ENCODE data around the gene FBXO21. TPM values are rescaled to one million over a fixed set of nuclear protein-coding genes. Genes with fewer than 3 reads are reported as not detected.

FBXO21 gene
- 32.0 TPM for polyA plus RNA-seq
- long read RNA-seq, donor 1, full-length matches to known transcripts, result 4 of 4 reads
- long read RNA-seq, donor 1, partial matches to known transcripts, result 0 of 4 reads
- long read RNA-seq, donor 1, other reads (novel, unspliced or antisense), result 0 of 4 reads
- long read RNA-seq, donor 2, full-length matches to known transcripts, result 13 of 19 reads
- long read RNA-seq, donor 2, partial matches to known transcripts, result 6 of 19 reads
- long read RNA-seq, donor 2, other reads (novel, unspliced or antisense), result 0 of 19 reads
- long read RNA-seq, donor 3, result 0 reads
- long read RNA-seq, donor 4, result 0 reads
- long read RNA-seq, donor 5, full-length matches to known transcripts, result 4 of 4 reads
- long read RNA-seq, donor 5, partial matches to known transcripts, result 0 of 4 reads
- long read RNA-seq, donor 5, other reads (novel, unspliced or antisense), result 0 of 4 reads
- long read RNA-seq, donor 6, full-length matches to known transcripts, result 10 of 17 reads
- long read RNA-seq, donor 6, partial matches to known transcripts, result 7 of 17 reads
- long read RNA-seq, donor 6, other reads (novel, unspliced or antisense), result 0 of 17 reads
- long read RNA-seq, donor 7, full-length matches to known transcripts, result 4 of 4 reads
- long read RNA-seq, donor 7, partial matches to known transcripts, result 0 of 4 reads
- long read RNA-seq, donor 7, other reads (novel, unspliced or antisense), result 0 of 4 reads
- long read RNA-seq, donor 8, full-length matches to known transcripts, result 8 of 8 reads
- long read RNA-seq, donor 8, partial matches to known transcripts, result 0 of 8 reads
- long read RNA-seq, donor 8, other reads (novel, unspliced or antisense), result 0 of 8 reads
- long read RNA-seq, donor 9, full-length matches to known transcripts, result 5 of 5 reads
- long read RNA-seq, donor 9, partial matches to known transcripts, result 0 of 5 reads
- long read RNA-seq, donor 9, other reads (novel, unspliced or antisense), result 0 of 5 reads
- long read RNA-seq, donor 10, full-length matches to known transcripts, result 16 of 16 reads
- long read RNA-seq, donor 10, partial matches to known transcripts, result 0 of 16 reads
- long read RNA-seq, donor 10, other reads (novel, unspliced or antisense), result 0 of 16 reads
- long read RNA-seq, donor 11, full-length matches to known transcripts, result 11 of 11 reads
- long read RNA-seq, donor 11, partial matches to known transcripts, result 0 of 11 reads
- long read RNA-seq, donor 11, other reads (novel, unspliced or antisense), result 0 of 11 reads

DNA sequence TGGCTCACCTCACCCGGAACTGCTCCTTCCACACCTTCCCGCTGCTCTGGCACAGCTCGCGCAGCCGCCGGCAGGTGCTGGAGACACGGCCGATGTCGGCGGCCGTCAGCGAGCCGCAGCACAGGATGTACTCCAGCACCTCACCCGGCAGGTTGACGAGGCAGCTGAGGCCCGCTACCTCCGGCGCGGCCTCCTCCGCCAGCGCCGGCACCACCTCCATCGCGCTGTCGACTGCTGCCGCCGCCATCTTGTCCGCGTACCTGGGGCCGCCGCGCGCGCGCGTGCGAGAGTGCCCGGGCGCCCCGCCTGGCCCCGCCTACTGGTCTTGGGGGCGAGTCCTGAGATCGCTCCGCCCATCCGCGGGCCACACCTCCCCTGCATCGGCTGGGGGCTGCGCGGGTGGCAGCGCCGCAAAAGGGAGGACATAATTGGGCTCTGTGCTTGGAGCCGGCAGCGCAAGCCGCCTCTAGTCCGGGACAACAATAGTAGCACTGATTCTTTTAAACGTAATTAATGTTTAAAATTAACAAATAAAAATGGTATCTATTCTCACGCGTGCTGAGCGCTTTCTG lies at the start of gene FBXO21:
Gene FBXO21 (minus strand): TSS at position 261 of the 572 bp plus-strand sequence. CDS start 14 bp downstream, at position 247.
- H3K9me3 ChIP-seq (ENCODE audit: control insufficient read depth, low read depth, low read length), result no peaks in the 10 kb centered on the region
- H3K4me1 ChIP-seq (ENCODE audit: control insufficient read depth, insufficient read depth, low read length), result peaks cover 4% of the 10 kb centered on the region
- peak; percentile 84 to 90 for DNase-seq
- peak within 1 kb of the TSS; percentile 85 for H3K4me3 ChIP-seq (ENCODE audit: low read length)
- H3K27ac ChIP-seq (ENCODE audit: low read length), result peak within 1 kb of the TSS; percentile 45
- H3K36me3 ChIP-seq (ENCODE audit: control insufficient read depth, insufficient read depth, low read length), result peaks cover 5% of the 10 kb centered on the region
- H3K27me3 ChIP-seq (ENCODE audit: control insufficient read depth, insufficient read depth, low read length), result peaks cover 8% of the 10 kb centered on the region
- no CpG with 5 or more reads among the region's 59 CpGs for WGBS (ENCODE audit: insufficient coverage, low lambda C conversion rate)

DNA sequence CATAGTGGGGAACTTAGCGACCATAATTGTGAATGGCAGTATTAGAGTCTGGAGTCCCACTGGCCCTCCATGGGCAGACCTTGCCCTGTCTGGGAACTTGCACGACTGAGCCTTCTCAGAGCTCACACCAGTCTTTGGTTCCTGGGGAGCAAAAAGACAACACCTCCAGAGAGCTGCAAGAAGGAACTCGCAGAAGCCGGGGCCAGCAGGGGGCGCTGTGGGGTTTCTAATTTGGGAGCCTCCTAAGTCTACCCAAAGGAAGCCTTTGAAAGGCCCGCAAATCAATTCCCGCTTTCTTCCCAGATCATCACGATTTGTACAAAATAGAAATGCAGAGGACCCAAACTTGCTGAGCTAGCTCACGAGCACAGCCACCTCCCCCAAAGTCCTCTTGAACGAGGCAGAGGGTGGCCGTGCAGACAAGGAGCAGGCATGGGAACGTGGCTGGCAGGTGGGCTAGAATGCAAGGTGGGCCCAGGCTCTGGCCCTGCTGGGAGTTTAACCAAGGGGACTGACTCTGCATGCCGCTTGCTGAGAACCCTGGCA lies 46.3 kb upstream of the FBXO21 start:
- no peak overlapping the region for H3K27ac ChIP-seq (ENCODE audit: low read length)
- H3K27me3 ChIP-seq (ENCODE audit: control insufficient read depth, insufficient read depth, low read length), result peaks cover 18% of the 10 kb centered on the region
- H3K4me1 ChIP-seq (ENCODE audit: control insufficient read depth, insufficient read depth, low read length), result no peaks in the 10 kb centered on the region
- H3K4me3 ChIP-seq (ENCODE audit: low read length), result no peak overlapping the region
- H3K9me3 ChIP-seq (ENCODE audit: control insufficient read depth, low read depth, low read length), result no peaks in the 10 kb centered on the region
- DNase-seq, result peak; percentile 19 to 33
- WGBS (ENCODE audit: insufficient coverage, low lambda C conversion rate), result no CpG with 5 or more reads among the region's 13 CpGs
- H3K36me3 ChIP-seq (ENCODE audit: control insufficient read depth, insufficient read depth, low read length), result no peaks in the 10 kb centered on the region

GRCh38 chr12:117235261-117235660 lies 45.0 kb upstream of the FBXO21 start:
- whole genome bisulfite sequencing (ENCODE audit: insufficient coverage, low lambda C conversion rate), result no CpG with 5 or more reads among the region's 2 CpGs
- Histone ChIP-seq H3K4me1 (ENCODE audit: control insufficient read depth, insufficient read depth, low read length) (no peaks in the 10 kb centered on the region), H3K4me3 (ENCODE audit: low read length) (no peak overlapping the region), H3K9me3 (ENCODE audit: control insufficient read depth, low read depth, low read length) (no peaks in the 10 kb centered on the region), H3K36me3 (ENCODE audit: control insufficient read depth, insufficient read depth, low read length) (no peaks in the 10 kb centered on the region), H3K27ac (ENCODE audit: low read length) (no peak overlapping the region), H3K27me3 (ENCODE audit: control insufficient read depth, insufficient read depth, low read length) (peaks cover 18% of the 10 kb centered on the region)
- DNase-seq, result no peak

DNA sequence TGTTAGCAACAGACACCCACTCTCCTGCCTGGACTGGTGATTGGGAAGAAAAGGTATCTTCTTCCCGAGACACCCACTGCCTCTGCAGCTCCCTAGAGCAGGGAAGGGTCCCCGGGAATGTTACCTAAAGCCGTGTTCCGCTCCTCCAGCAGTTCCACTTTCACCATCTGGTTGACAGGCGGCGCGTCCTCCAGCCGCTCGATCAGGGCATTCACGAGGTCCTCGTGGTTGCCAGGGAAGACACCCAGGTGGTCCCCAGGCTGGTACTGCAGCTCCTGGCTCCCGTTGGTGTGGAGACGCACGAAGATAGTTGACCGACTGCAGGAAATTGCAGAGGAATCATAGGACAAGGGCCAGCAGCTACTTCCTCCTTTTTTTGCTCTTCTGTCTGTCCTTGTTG lies 44.2 kb upstream of the FBXO21 start:
- Histone ChIP-seq H3K27ac (ENCODE audit: low read length) (no peak overlapping the region), H3K36me3 (ENCODE audit: control insufficient read depth, insufficient read depth, low read length) (no peaks in the 10 kb centered on the region), H3K4me1 (ENCODE audit: control insufficient read depth, insufficient read depth, low read length) (no peaks in the 10 kb centered on the region), H3K9me3 (ENCODE audit: control insufficient read depth, low read depth, low read length) (no peaks in the 10 kb centered on the region), H3K4me3 (ENCODE audit: low read length) (no peak overlapping the region), H3K27me3 (ENCODE audit: control insufficient read depth, insufficient read depth, low read length) (peaks cover 18% of the 10 kb centered on the region)
- no peak for DNase-seq
- WGBS (ENCODE audit: insufficient coverage, low lambda C conversion rate), result no CpG with 5 or more reads among the region's 15 CpGs

GRCh38 chr12:117231750-117232149 lies 41.5 kb upstream of the FBXO21 start:
- no peak overlapping the region for H3K4me3 ChIP-seq (ENCODE audit: low read length)
- no peaks in the 10 kb centered on the region for H3K9me3 ChIP-seq (ENCODE audit: control insufficient read depth, low read depth, low read length)
- H3K27ac ChIP-seq (ENCODE audit: low read length), result no peak overlapping the region
- DNase-seq, result no peak
- no CpG with 5 or more reads among the region's 11 CpGs for WGBS (ENCODE audit: insufficient coverage, low lambda C conversion rate)
- H3K27me3 ChIP-seq (ENCODE audit: control insufficient read depth, insufficient read depth, low read length), result peaks cover 11% of the 10 kb centered on the region
- no peaks in the 10 kb centered on the region for H3K36me3 ChIP-seq (ENCODE audit: control insufficient read depth, insufficient read depth, low read length)
- H3K4me1 ChIP-seq (ENCODE audit: control insufficient read depth, insufficient read depth, low read length), result no peaks in the 10 kb centered on the region

GRCh38 chr12:117228239-117228638 lies 38.0 kb upstream of the FBXO21 start:
- no CpG with 5 or more reads among the region's 2 CpGs for WGBS (ENCODE audit: insufficient coverage, low lambda C conversion rate)
- Histone ChIP-seq H3K9me3 (ENCODE audit: control insufficient read depth, low read depth, low read length) (no peaks in the 10 kb centered on the region), H3K27ac (ENCODE audit: low read length) (no peak overlapping the region), H3K4me1 (ENCODE audit: control insufficient read depth, insufficient read depth, low read length) (no peaks in the 10 kb centered on the region), H3K4me3 (ENCODE audit: low read length) (no peak overlapping the region), H3K27me3 (ENCODE audit: control insufficient read depth, insufficient read depth, low read length) (peaks cover 4% of the 10 kb centered on the region), H3K36me3 (ENCODE audit: control insufficient read depth, insufficient read depth, low read length) (no peaks in the 10 kb centered on the region)
- no peak for DNase-seq

GRCh38 chr12:117227000-117227653 lies 36.9 kb upstream of the FBXO21 start:
- H3K36me3 ChIP-seq (ENCODE audit: control insufficient read depth, insufficient read depth, low read length), result no peaks in the 10 kb centered on the region
- H3K4me1 ChIP-seq (ENCODE audit: control insufficient read depth, insufficient read depth, low read length), result no peaks in the 10 kb centered on the region
- H3K9me3 ChIP-seq (ENCODE audit: control insufficient read depth, low read depth, low read length), result no peaks in the 10 kb centered on the region
- H3K27ac ChIP-seq (ENCODE audit: low read length), result no peak overlapping the region
- no CpG with 5 or more reads among the region's 12 CpGs for WGBS (ENCODE audit: insufficient coverage, low lambda C conversion rate)
- DNase-seq, result no peak
- H3K4me3 ChIP-seq (ENCODE audit: low read length), result no peak overlapping the region
- peaks cover 4% of the 10 kb centered on the region for H3K27me3 ChIP-seq (ENCODE audit: control insufficient read depth, insufficient read depth, low read length)

DNA sequence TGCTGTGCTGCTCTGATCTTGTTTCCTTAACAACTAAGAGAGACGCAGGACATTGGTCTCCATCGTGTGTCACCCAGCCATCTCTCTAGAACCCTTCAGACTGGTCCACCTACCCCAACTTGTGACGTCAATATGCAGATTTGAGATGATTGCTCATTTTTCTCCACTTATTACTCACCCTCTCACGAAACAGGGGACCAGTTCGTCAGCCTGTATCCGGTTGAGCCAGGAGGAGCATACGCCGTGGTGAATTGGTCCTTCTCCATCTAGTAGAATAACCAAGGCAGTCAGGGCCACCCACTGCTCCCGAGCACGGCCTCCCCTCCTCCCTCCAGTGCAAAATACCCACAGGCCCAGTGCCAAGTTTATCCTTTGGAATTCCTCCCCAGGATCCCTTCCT lies 36.2 kb upstream of the FBXO21 start:
- no CpG with 5 or more reads among the region's 10 CpGs for WGBS (ENCODE audit: insufficient coverage, low lambda C conversion rate)

GRCh38 chr12:117225179-117225578 lies 34.9 kb upstream of the FBXO21 start:
- Histone ChIP-seq H3K9me3 (ENCODE audit: control insufficient read depth, low read depth, low read length) (no peaks in the 10 kb centered on the region), H3K4me1 (ENCODE audit: control insufficient read depth, insufficient read depth, low read length) (no peaks in the 10 kb centered on the region), H3K36me3 (ENCODE audit: control insufficient read depth, insufficient read depth, low read length) (no peaks in the 10 kb centered on the region), H3K27ac (ENCODE audit: low read length) (no peak overlapping the region), H3K27me3 (ENCODE audit: control insufficient read depth, insufficient read depth, low read length) (peaks cover 3% of the 10 kb centered on the region), H3K4me3 (ENCODE audit: low read length) (no peak overlapping the region)
- no peak for DNase-seq
- WGBS (ENCODE audit: insufficient coverage, low lambda C conversion rate), result 100% methylated on average over 1 of the region's 6 CpGs

More for the DNA sequence above, 36.2 kb upstream of the FBXO21 start:
- H3K9me3 ChIP-seq (ENCODE audit: control insufficient read depth, low read depth, low read length), result no peaks in the 10 kb centered on the region
- no peaks in the 10 kb centered on the region for H3K36me3 ChIP-seq (ENCODE audit: control insufficient read depth, insufficient read depth, low read length)
- H3K27me3 ChIP-seq (ENCODE audit: control insufficient read depth, insufficient read depth, low read length), result no peaks in the 10 kb centered on the region
- H3K4me3 ChIP-seq (ENCODE audit: low read length), result no peak overlapping the region
- no peaks in the 10 kb centered on the region for H3K4me1 ChIP-seq (ENCODE audit: control insufficient read depth, insufficient read depth, low read length)
- DNase-seq, result no peak
- H3K27ac ChIP-seq (ENCODE audit: low read length), result no peak overlapping the region

Measured in large intestine (tissue), 12 donors.